Activated CD8-positive, alpha-beta T cell treated with anti-CD3 and anti-CD28 coated beads, Interleukin-2, amount 10 ng/mL, durations not matched to agents 7 days and 5 days (primary cell): ENCODE results near the gene SUSD1. TPM values are rescaled to one million over a fixed set of nuclear protein-coding genes. Genes with fewer than 3 reads are reported as not detected.
"Not testable (repeated sequence)": the region's sequence is repeated elsewhere in the genome, so short reads cannot be mapped to it uniquely, and the experiment has no call there.

Experiments
- ATAC-seq: fragments of 150-1000 bp; cut with Tn5 transposase; one replicate; pipeline ENCODE4 v1.10.0; 2021; ENCODE audit warnings: moderate library complexity
- CTCF ChIA-PET: fragments of 350-600 bp; sonication (Branson Sonifier 250); formaldehyde crosslinking; loops from one replicate; lab custom pipeline; 2021; ENCODE audit warnings: antibody characterized with exemption; lab: Charles Lee
- POLR2A ChIA-PET: fragments of 350-600 bp; sonication (Branson Sonifier 250); formaldehyde crosslinking; loops from one replicate; lab custom pipeline; 2021; ENCODE audit warnings: antibody characterized with exemption; lab: Charles Lee
- DNase-seq: peaks from one replicate; pipeline ENCODE4 v3.0.0-alpha.2; 2020
- H3K27ac Mint-ChIP-seq: one replicate; pipeline ENCODE4 v1.8.0; 2021; ENCODE audit warnings: mild to moderate bottlenecking, mixed read lengths
- H3K27me3 Mint-ChIP-seq: one replicate; pipeline ENCODE4 v1.8.0; 2021; ENCODE audit warnings: low read depth, mixed read lengths
- H3K36me3 Mint-ChIP-seq: one replicate; pipeline ENCODE4 v1.8.0; 2021; ENCODE audit warnings: low read depth, mixed read lengths
- H3K4me1 Mint-ChIP-seq: one replicate; pipeline ENCODE4 v1.8.0; 2021; ENCODE audit warnings: low read depth, mixed read lengths
- H3K4me3 Mint-ChIP-seq: one replicate; pipeline ENCODE4 v1.8.0; 2021; ENCODE audit warnings: mild to moderate bottlenecking, mixed read lengths
- H3K9me3 Mint-ChIP-seq: one replicate; pipeline ENCODE4 v1.8.0; 2022; ENCODE audit warnings: mixed read lengths; ENCODE audit not compliant: insufficient read depth
- total RNA-seq, 2 experiments: library from RNA; stranded (reverse); gene quantifications; one replicate each; pipeline ENCODE4 v1.2.3, GENCODE V29; 2021

SUSD1 gene
- total RNA-seq, 2 experiments from 2014 or later = 15.2 to 17.9 TPM

DNA sequence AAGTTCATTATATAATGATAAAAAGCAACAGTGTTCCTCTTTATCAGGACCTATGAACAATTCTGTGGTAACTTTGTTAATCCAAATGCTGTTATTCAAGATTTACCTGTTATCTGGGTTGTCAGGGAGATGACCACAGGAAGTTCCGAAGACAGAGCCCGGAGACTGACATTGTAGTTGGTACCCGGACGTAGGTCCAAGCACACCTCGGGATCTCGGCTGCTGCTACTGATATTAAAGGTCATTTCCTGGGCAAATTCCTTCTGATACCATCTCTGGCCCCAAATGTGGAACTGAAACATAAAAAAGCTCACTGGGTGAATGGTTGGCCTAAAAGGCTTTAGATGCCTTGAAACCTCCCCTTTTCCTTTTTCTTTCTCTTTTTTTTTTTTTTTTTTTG lies 96.7 kb downstream of the SUSD1 start:
- Mint-ChIP-seq H3K9me3 (no peaks in the 10 kb centered on the region), H3K27me3 (no peaks in the 10 kb centered on the region), H3K4me1 (peaks cover 20% of the 10 kb centered on the region), H3K4me3 (no peak overlapping the region), H3K27ac (no peak overlapping the region), H3K36me3 (peaks cover 13% of the 10 kb centered on the region)
- ChIA-PET POLR2A (no interaction called here), CTCF (interaction anchor here (0.7 to 4.6 kb wide), 4 partner anchors 9 to 319 kb away, joined by 3 to 79 read pairs (median 5); no protein-coding TSS in a partner anchor)
- ATAC-seq (no peak), DNase-seq (no peak)

DNA sequence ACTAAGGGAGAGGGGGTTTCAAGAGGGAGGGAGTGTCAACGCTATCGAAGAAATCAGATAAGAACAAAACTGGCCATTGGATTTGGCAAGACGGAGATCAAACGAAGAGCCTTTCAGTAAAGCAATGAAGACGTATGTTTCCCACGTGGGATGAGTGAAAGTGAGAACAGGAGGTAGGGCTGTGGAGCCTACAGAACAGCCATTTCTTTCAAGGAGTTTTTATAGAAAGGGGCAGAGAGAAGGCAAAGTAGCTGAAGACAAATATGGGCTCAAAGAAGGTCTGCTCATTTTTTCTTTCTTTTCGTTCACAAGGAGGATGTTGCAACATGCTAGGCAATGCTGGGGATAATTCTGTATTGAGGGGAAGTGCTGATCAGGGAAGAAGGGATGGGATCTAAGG lies 98.3 kb downstream of the SUSD1 start:
- POLR2A ChIA-PET = no interaction called here
- no peaks in the 10 kb centered on the region for H3K27me3 Mint-ChIP-seq
- CTCF ChIA-PET = interaction anchor here (0.7 to 4.6 kb wide), 5 partner anchors 11 to 317 kb away, joined by 3 to 79 read pairs (median 5); no protein-coding TSS in a partner anchor
- H3K36me3 Mint-ChIP-seq = peaks cover 13% of the 10 kb centered on the region
- ATAC-seq = no peak
- H3K9me3 Mint-ChIP-seq = no peaks in the 10 kb centered on the region
- no peak overlapping the region for H3K4me3 Mint-ChIP-seq
- no peak overlapping the region for H3K27ac Mint-ChIP-seq
- peaks cover 31% of the 10 kb centered on the region for H3K4me1 Mint-ChIP-seq
- no peak for DNase-seq

GRCh38 chr9:112075009-112075378 lies 100.1 kb downstream of the SUSD1 start:
- ChIA-PET CTCF (interaction anchor here (0.7 to 4.6 kb wide), 43 partner anchors 10 to 504 kb away, joined by 3 to 79 read pairs (median 5); partner anchors contain the start of genes HSDL2, PTBP3 and UGCG), POLR2A (interaction anchor here (0.5 kb wide), 1 partner anchor 643 kb away, joined by 3 read pairs; no protein-coding TSS in a partner anchor)
- peaks cover 22% of the 10 kb centered on the region for H3K36me3 Mint-ChIP-seq
- peaks cover 31% of the 10 kb centered on the region for H3K4me1 Mint-ChIP-seq
- DNase-seq = no peak
- H3K27ac Mint-ChIP-seq = no peak overlapping the region
- no peaks in the 10 kb centered on the region for H3K27me3 Mint-ChIP-seq
- H3K4me3 Mint-ChIP-seq = no peak overlapping the region
- H3K9me3 Mint-ChIP-seq = no peaks in the 10 kb centered on the region
- peak; percentile 6 for ATAC-seq

- peak overlapping the region; percentile 60 for H3K27ac Mint-ChIP-seq
- ATAC-seq = peak; percentile 88
- no peak overlapping the region for H3K4me3 Mint-ChIP-seq
- H3K36me3 Mint-ChIP-seq = peaks cover 22% of the 10 kb centered on the region
- CTCF ChIA-PET = interaction anchor here (0.7 to 4.6 kb wide), 42 partner anchors 10 to 504 kb away, joined by 3 to 79 read pairs (median 5); partner anchors contain the start of genes HSDL2 and UGCG
- POLR2A ChIA-PET = interaction anchor here (0.5 kb wide), 1 partner anchor 642 kb away, joined by 3 read pairs; no protein-coding TSS in a partner anchor
- H3K9me3 Mint-ChIP-seq = no peaks in the 10 kb centered on the region
- DNase-seq = peak; percentile 85
- peaks cover 34% of the 10 kb centered on the region for H3K4me1 Mint-ChIP-seq
- no peaks in the 10 kb centered on the region for H3K27me3 Mint-ChIP-seq
These were observed 100.7 kb downstream of the SUSD1 start for GRCh38 chr9:112074250-112075008.

GRCh38 chr9:112073639-112074173 lies 101.4 kb downstream of the SUSD1 start:
- DNase-seq, ATAC-seq, H3K27me3 Mint-ChIP-seq, POLR2A ChIA-PET, H3K9me3 Mint-ChIP-seq, H3K4me3 Mint-ChIP-seq: not testable (repeated sequence)
- Mint-ChIP-seq H3K4me1 (peaks cover 38% of the 10 kb centered on the region), H3K27ac (peak overlapping the region; percentile 21), H3K36me3 (peaks cover 24% of the 10 kb centered on the region)
- CTCF ChIA-PET = interaction anchor here (0.9 to 4.6 kb wide), 21 partner anchors 11 to 477 kb away, joined by 3 to 79 read pairs (median 5); no protein-coding TSS in a partner anchor

- H3K27ac Mint-ChIP-seq = no peak overlapping the region
- H3K4me1 Mint-ChIP-seq = peaks cover 38% of the 10 kb centered on the region
- ChIA-PET CTCF (interaction anchor here (1.9 kb wide), 1 partner anchor 313 kb away, joined by 6 read pairs; no protein-coding TSS in a partner anchor), POLR2A (no interaction called here)
- ATAC-seq (no peak), DNase-seq (no peak)
- no peak overlapping the region for H3K4me3 Mint-ChIP-seq
- H3K27me3 Mint-ChIP-seq = no peaks in the 10 kb centered on the region
- H3K36me3 Mint-ChIP-seq = peaks cover 24% of the 10 kb centered on the region
- no peaks in the 10 kb centered on the region for H3K9me3 Mint-ChIP-seq
These were observed 102.1 kb downstream of the SUSD1 start for GRCh38 chr9:112072721-112073638.

DNA sequence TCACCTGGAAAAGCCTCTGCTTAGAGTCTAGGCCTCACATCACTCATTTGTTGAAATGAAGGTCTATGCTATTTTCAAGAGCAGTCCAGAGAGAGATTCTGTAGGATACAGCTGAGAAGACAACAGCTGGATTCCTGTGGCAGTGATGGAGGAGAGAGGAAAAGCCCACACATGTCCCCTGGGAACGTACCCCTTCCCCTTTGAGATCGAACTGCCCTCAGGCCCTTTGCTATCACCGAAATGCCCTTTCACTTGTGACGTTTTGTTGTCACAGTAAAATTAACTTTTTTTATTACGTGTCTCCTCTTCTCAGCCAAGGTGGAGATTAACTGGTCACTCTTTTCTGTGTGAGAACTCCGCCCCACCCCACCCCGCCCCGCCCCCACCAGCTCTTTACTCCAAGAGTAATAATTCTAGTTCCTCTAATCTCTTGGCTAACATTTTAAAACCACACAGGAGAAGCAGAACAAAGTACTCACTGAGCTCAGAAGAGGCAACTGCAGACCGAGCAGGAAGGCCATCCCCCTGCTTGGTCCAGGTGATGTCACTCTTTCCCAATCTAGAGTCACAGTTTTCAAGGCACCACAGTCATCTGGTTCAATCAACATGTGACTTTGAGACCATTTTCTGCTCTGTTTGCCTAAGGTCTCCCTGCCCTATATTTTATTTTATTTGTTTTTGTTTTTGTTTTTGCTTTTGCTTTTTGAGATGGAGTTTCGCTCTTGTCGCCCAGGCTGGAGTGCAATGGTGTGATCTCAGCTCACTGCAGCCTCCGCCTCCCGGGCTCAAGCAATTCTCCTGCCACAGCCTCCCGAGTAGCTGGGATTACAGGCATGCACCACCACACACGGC lies 105.6 kb downstream of the SUSD1 start:
- H3K27ac Mint-ChIP-seq = peak overlapping the region; percentile 11
- POLR2A ChIA-PET = no interaction called here
- DNase-seq (no peak), ATAC-seq (no peak)
- H3K9me3 Mint-ChIP-seq = no peaks in the 10 kb centered on the region
- H3K4me3 Mint-ChIP-seq = no peak overlapping the region
- peaks cover 27% of the 10 kb centered on the region for H3K4me1 Mint-ChIP-seq
- peaks cover 27% of the 10 kb centered on the region for H3K36me3 Mint-ChIP-seq
- H3K27me3 Mint-ChIP-seq = no peaks in the 10 kb centered on the region
- CTCF ChIA-PET = interaction anchor here (1.0 to 1.1 kb wide), 2 partner anchors 87 to 310 kb away, joined by 3 read pairs; no protein-coding TSS in a partner anchor

DNA sequence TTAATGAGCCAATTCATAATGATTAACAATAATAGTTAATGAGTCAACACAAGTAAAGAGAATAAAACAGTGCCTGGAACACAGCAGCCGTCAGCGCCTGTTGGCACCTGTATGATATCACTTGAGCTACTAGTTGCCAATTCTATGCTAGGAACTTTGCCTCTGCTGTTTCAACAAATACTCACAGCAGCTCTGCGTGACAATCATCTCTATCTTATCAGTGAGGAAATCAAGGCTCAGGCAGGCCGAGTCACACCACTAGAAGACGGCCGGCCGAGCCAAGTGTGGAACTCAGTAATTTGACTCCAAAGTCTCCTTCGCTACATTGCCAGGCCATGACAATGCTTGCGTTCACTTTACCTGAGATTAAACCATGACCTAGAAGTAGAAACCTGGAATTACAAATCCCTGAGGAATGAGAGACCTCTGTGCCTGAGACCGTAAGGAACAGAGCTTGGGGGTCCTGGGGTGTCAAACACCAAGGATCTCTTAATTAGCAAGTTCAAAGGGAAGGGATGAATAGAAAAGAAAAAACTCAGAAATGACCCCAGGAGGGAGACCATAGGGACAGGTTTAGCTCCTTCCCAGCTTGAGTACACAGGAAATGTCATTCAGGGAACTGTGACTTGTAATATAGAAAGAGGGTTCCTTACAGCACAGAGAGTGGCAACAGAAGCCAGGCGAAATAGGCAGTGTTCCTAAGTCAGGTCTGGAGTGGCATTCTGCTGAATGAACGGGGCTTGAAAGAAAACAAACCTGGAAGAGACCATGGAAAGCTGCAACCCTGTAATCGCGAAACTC lies 109.1 kb downstream of the SUSD1 start:
- no peaks in the 10 kb centered on the region for H3K27me3 Mint-ChIP-seq
- CTCF ChIA-PET = no interaction called here
- ATAC-seq (no peak), DNase-seq (no peak)
- peaks cover 5% of the 10 kb centered on the region for H3K9me3 Mint-ChIP-seq
- H3K4me1 Mint-ChIP-seq = peaks cover 31% of the 10 kb centered on the region
- no peak overlapping the region for H3K4me3 Mint-ChIP-seq
- POLR2A ChIA-PET = no interaction called here
- no peak overlapping the region for H3K27ac Mint-ChIP-seq
- peaks cover 43% of the 10 kb centered on the region for H3K36me3 Mint-ChIP-seq

- Mint-ChIP-seq H3K9me3 (peaks cover 5% of the 10 kb centered on the region), H3K27ac (no peak overlapping the region), H3K27me3 (no peaks in the 10 kb centered on the region), H3K4me3 (no peak overlapping the region), H3K36me3 (peaks cover 46% of the 10 kb centered on the region), H3K4me1 (peaks cover 37% of the 10 kb centered on the region)
- ChIA-PET CTCF (no interaction called here), POLR2A (no interaction called here)
- DNase-seq (no peak), ATAC-seq (no peak)
These were observed 110.2 kb downstream of the SUSD1 start for GRCh38 chr9:112064871-112065270.

- DNase-seq (no peak), ATAC-seq (no peak)
- Mint-ChIP-seq H3K27me3 (no peaks in the 10 kb centered on the region), H3K4me1 (peaks cover 31% of the 10 kb centered on the region), H3K27ac (no peak overlapping the region), H3K4me3 (no peak overlapping the region), H3K9me3 (peaks cover 5% of the 10 kb centered on the region), H3K36me3 (peaks cover 53% of the 10 kb centered on the region)
- ChIA-PET CTCF (no interaction called here), POLR2A (interaction anchor here (0.5 kb wide), 1 partner anchor 467 kb away, joined by 3 read pairs; no protein-coding TSS in a partner anchor)
These were observed 111.5 kb downstream of the SUSD1 start for GRCh38 chr9:112063586-112063985.
